Measurements from ENCODE around the gene NUP42.

GRCh38 chr7:23205577-23205908 is 23.7 kb downstream of the NUP42 start:
- TF ChIP-seq POLR2A (IDR thresholded peaks at IDR 0.05) (no peak), CTCF (IDR thresholded peaks at IDR 0.05 in 8 of 11, conservative IDR thresholded peaks at IDR 0.05 in 3 of 11) (no peak), POLR2AphosphoS5 (IDR thresholded peaks at IDR 0.05) (no peak)

Measured in spleen (tissue), 7 donors.